Right lobe of liver (tissue), 6 donors: ENCODE measurements around the gene MYO5A. TPM values are rescaled to one million over a fixed set of nuclear protein-coding genes. Genes with fewer than 3 reads are reported as not detected.

Source experiments
- ATAC-seq, 4 donors: fragments of 200-7000 bp; cut with Tn5 transposase; one replicate each; pipeline ENCODE4 v1.9.1; 2020; ENCODE audit warnings: mild to moderate bottlenecking in 4 of 4, moderate library complexity in 4 of 4
- DNase-seq, 3 donors: peaks; one replicate each; pipeline ENCODE4 v3.0.0-alpha.2; 2020
- H3K27ac ChIP-seq, 3 donors: fragments of 200-600 bp; one replicate each; pipeline ENCODE4 v1.8.0; 2022
- H3K27me3 ChIP-seq, 2 donors: fragments of 200-600 bp; one replicate each; pipeline ENCODE4 v1.8.0; 2022
- H3K36me3 ChIP-seq, 4 donors: fragments of 200-600 bp; sonication (generic) in 1 of 4; one replicate each; pipeline versions ENCODE4 v1.5.1 to v1.8.0; 2017 to 2022; ENCODE audit warnings: control low read depth in 1 of 4
- H3K4me1 ChIP-seq, 4 donors: fragments of 200-600 bp; sonication (generic) in 1 of 4; one replicate each; pipeline versions ENCODE4 v1.5.1 to v1.8.0; 2017 to 2022; ENCODE audit warnings: control low read depth in 1 of 4
- H3K4me3 ChIP-seq, 3 donors: fragments of 200-600 bp; one replicate each; pipeline ENCODE4 v1.8.0; 2022
- H3K9me3 ChIP-seq, 4 donors: fragments of 200-600 bp; sonication (generic) in 1 of 4; one replicate each; pipeline versions ENCODE4 v1.5.1 to v1.8.0; 2017 to 2022; ENCODE audit warnings: control low read depth in 1 of 4
- CTCF ChIP-seq, 4 donors: fragments of 200-600 bp in 3 of 4; fragments of 450-650 bp in 1 of 4; IDR thresholded peaks; one replicate each; pipeline versions ENCODE4 v1.5.1 to v1.8.0; 2016 to 2022; ENCODE audit warnings: antibody characterized with exemption in 4 of 4, mild to moderate bottlenecking in 2 of 4
- POLR2A ChIP-seq: fragments of 450-650 bp; IDR thresholded peaks from one replicate; pipeline ENCODE4 v1.6.1; 2017; ENCODE audit warnings: antibody characterized with exemption, mild to moderate bottlenecking
- WGBS: methylation state at CpG from one replicate; pipeline ENCODE4 v1.1.6; 2018; ENCODE audit warnings: low coverage, low lambda C conversion rate; ENCODE audit not compliant: insufficient coverage; ENCODE audit errors: missing lambda C conversion rate; 5-methylcytosine and 5-hydroxymethylcytosine counted together
- intact Hi-C, 2 donors: fragments of 100-400 bp; cut with DNase I; formaldehyde crosslinking; loops; one replicate each; pipeline versions ENCODE4 v1.11.2 to v1.14.1; 2022
- total RNA-seq, 6 experiments: library from RNA; depleted of rRNA in 2 of 6; stranded (reverse); fragments of >200 nt in 2 of 6; fragmentation: NEBNext Ultra II Directional in 3 of 6; extraction: Animal tissue kit (Norgen Biotek cat#: 25700) in 3 of 6; gene quantifications; one replicate each; pipeline versions ENCODE4 v1.1.0 to v1.2.4, GENCODE V29; 2016 to 2023
- donor health status: DM: no; HTN: yes; CAD: no.
- donor health status: DM: no; HTN: no; CAD: no.
- donor health status: DM: no; HTN: no; CAD: no.
- donor health status: DM: no; HTN: yes; CAD: no.
- donor health status: DM: no; HTN: yes; CAD: no.

MYO5A gene
- total RNA-seq, 6 experiments from 2014 or later: 3.2 to 13.3 (median 5.0) TPM

GRCh38 chr15:52408823-52409222, 119.9 kb downstream of the MYO5A start:
- H3K27ac ChIP-seq: no peak overlapping the region
- DNase-seq (no peak), ATAC-seq (no peak)
- no peaks in the 10 kb centered on the region for H3K4me1 ChIP-seq
- H3K27me3 ChIP-seq: no peaks in the 10 kb centered on the region
- no peak overlapping the region for H3K4me3 ChIP-seq
- H3K9me3 ChIP-seq: no peaks in the 10 kb centered on the region
- TF ChIP-seq CTCF (IDR thresholded peaks at IDR 0.05): no peak
- TF ChIP-seq POLR2A: no peak
- H3K36me3 ChIP-seq: no peaks in the 10 kb centered on the region
- intact Hi-C loops: no loop called here
- WGBS: 80% methylated on average over 1 of the region's 1 CpG

- Histone ChIP-seq H3K36me3 (no peaks in the 10 kb centered on the region), H3K9me3 (no peaks in the 10 kb centered on the region), H3K4me1 (no peaks in the 10 kb centered on the region), H3K27me3 (no peaks in the 10 kb centered on the region), H3K4me3 (no peak overlapping the region), H3K27ac (no peak overlapping the region)
- ATAC-seq (no peak), DNase-seq (no peak)
- no peak for TF ChIP-seq CTCF (IDR thresholded peaks at IDR 0.05)
- TF ChIP-seq POLR2A: no peak
- intact Hi-C loops: no loop called here
Observed at GRCh38 chr15:52407374-52407773, 121.3 kb downstream of the MYO5A start.

GRCh38 chr15:52406601-52407000, 122.1 kb downstream of the MYO5A start:
- 54% methylated on average over 2 of the region's 2 CpGs for WGBS
- Histone ChIP-seq H3K4me3 (no peak overlapping the region), H3K36me3 (no peaks in the 10 kb centered on the region), H3K9me3 (no peaks in the 10 kb centered on the region), H3K27ac (no peak overlapping the region), H3K27me3 (no peaks in the 10 kb centered on the region), H3K4me1 (no peaks in the 10 kb centered on the region)
- intact Hi-C loops: no loop called here
- no peak for DNase-seq
- TF ChIP-seq CTCF (IDR thresholded peaks at IDR 0.05): no peak
- no peak for TF ChIP-seq POLR2A
- no peak for ATAC-seq

- 57% methylated on average over 3 of the region's 3 CpGs for WGBS
- intact Hi-C loops: no loop called here
- DNase-seq (no peak), ATAC-seq (no peak)
- Histone ChIP-seq H3K27me3 (no peaks in the 10 kb centered on the region), H3K4me1 (no peaks in the 10 kb centered on the region), H3K4me3 (no peak overlapping the region), H3K27ac (no peak overlapping the region), H3K36me3 (no peaks in the 10 kb centered on the region), H3K9me3 (no peaks in the 10 kb centered on the region)
- no peak for TF ChIP-seq CTCF (IDR thresholded peaks at IDR 0.05)
Observed at GRCh38 chr15:52405856-52406255, 122.8 kb downstream of the MYO5A start.

GRCh38 chr15:52397118-52397517, 131.6 kb downstream of the MYO5A start:
- Histone ChIP-seq H3K4me3 (no peak overlapping the region), H3K4me1 (no peaks in the 10 kb centered on the region), H3K9me3 (no peaks in the 10 kb centered on the region), H3K36me3 (no peaks in the 10 kb centered on the region), H3K27ac (no peak overlapping the region), H3K27me3 (no peaks in the 10 kb centered on the region)
- intact Hi-C loops: no loop called here
- ATAC-seq (no peak), DNase-seq (no peak)
- TF ChIP-seq POLR2A (no peak), CTCF (IDR thresholded peaks at IDR 0.05) (no peak)
- 94% methylated on average over 2 of the region's 5 CpGs for WGBS
